Measurements from ENCODE around the gene DNAAF5.
"Not testable (repeated sequence)": the region's sequence is repeated elsewhere in the genome, so short reads cannot be mapped to it uniquely, and the experiment has no call there.

DNAAF5 gene

DNA sequence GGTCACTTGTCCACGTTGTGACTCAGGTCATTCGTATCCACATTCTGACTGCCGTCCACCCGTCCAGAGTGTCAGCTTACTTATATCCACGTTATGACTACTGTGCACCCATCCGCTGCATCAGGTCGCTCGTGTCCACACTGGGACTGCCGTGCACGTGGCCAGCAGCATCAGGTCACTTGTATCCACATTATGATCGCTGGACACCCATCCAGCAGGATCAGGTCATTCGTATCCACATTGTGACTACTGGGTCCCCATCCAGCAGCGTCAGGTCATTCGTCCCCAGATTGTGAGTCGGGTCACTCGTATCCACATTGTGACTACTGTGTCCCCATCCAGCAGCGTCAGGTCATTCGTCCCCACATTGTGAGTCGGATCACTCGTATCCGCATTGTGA is 58.5 kb downstream of the DNAAF5 start:
- no peak for DNase-seq

DNA sequence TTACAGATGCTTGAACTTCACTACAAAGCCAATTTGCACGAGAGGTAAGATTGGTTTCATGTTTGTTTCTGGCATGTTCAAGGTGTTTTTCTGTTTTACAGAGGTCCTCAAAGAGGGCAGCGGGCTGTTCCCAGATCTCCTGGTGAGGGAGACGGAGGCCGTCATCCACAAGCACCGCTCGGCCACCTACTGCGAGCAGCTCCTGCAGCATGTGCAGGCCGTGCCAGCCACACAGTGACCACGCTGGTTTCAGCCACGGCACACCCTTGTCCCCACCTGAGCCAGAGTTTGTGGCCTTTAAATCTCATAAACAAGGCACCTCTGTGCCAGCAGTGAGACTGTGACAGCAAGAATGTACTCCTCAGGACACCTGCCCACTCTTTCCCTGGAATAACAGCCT is 58.9 kb downstream of the DNAAF5 start:
- no peak for DNase-seq

DNA sequence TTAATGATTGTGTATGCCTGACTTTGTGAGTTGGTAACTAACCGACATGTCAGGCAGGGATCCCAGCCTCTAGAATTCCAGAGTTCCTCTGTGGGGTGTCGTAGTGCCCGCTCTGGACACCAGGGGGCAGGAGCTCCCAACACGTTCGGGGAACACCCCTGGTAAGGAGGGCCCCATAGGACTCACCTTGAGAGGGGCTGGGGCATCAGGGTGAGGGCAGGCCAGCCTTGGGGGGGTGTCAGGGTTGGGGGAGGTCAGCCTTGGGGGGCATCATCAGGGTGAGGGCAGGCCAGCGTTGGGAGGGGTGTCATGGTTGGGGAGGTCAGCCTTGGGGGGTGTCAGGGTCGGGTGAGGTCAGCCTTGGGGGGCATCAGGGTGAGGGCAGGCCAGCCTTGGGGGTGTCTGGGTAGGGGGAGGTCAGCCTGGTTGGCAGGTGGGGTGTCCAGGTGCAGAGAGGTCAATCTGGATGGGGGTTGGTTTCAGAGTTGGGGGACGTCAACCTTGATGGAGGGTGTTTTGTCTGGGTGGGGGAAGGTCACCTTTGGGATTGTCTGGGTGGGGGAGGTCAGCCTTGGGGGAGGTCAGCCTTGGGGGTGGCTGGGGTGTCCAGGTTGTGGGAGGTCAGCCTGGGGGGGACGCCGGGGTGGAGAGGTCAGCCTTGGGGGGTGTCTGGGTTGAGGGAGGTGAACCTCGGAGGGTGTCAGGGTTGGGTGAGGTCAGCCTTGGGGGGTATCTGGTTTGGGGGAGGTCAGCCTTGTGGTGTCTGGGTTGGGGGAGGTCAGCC is 60.2 kb downstream of the DNAAF5 start:
- peak; percentile 50 for DNase-seq

DNA sequence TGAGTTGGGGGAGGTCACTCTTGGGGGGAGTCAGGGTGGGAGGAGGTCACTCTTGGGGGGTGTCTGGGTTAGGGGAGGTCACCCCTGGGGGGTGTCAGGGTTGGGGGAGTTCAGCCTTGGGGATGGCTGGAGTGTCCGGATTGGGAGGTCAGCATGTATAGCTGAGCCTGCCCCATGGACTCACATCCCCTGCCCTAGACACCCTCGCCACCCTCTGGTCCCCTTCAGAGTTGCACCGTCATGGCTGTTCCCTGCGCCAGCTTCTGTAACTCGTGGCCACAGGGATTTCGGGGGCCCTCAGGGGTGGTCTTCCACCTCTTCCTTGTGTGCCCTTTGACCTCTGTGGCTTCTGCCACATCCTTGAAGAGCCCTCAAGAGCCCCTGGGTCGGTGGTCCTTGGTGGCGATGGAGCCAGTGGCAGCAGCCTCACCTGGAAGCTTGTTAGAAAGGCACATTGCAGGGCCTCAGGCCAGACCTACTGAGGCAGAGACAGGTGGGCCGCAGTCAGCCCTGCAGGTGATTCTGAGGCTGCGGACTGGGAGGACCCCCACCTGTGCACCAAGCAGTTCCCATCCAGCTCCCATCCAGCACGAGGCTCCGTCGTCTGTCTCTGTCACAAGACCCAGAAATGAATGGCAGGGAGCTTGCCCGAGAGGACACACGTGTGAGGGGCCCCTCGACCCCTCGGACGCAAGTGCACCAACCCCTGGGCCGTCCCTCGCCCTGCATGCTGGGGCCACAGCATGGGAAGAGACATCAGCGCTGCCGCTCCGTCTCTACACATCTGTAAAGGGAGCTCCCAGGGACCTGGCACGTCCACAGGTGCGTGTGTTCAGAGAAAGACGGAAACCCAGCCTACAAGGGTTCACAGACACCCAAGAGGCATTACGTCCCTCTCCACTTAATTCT is 61.1 kb downstream of the DNAAF5 start:
- DNase-seq, result no peak

- DNase-seq, result no peak
These were observed 65.0 kb downstream of the DNAAF5 start for GRCh38 chr7:791519-791918.

DNA sequence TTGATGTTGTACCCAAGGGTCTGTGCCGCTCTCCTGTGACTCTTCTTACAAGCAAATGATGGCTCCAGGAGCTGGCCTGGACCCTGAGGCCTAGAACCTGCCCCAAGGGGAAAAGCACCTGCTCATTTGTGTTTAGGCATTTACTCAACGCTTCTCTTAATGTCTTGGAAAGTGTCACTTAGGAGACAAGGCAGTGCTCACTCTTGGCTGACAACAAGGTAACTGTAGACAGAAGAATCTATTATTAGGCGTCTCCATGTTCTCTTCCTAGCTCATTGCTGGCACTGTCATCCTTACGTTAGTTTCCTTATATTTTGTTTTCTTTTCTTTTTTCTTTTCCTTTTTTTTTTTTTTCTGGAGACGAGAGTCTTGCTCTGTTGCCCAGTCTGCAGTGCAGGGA is 67.7 kb downstream of the DNAAF5 start:
- DNase-seq, result no peak

DNA sequence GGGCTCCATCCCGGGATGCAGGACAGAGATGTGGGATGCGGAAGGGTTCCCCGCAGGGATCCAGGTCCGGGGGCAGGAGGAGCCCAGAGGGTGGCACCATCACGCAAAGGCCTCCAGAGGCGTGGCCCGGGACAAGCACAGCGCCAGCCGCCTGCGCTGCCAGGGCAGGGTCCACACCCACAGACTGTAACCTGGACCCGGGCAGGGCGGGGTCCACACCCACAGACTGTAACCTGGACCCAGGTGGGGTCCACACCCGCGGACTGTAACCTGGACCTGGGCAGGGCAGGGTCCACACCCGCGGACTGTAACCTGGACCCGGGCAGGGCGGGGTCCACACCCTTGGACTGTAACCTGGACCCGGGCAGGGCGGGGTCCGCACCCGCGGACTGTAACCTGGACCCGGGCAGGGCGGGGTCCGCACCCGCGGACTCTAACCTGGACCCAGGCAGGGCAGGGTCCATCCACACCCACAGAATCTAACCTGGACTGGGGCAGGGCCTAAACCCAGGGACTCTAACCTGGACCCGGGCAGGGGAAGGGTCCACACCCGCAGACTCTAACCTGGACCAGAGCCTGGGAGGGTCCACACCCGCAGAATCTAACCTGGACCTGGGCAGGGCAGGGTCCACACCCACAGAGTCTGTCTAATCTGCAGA is 68.3 kb downstream of the DNAAF5 start:
- no peak for DNase-seq

- DNase-seq, result not testable (repeated sequence)
These were observed 70.1 kb downstream of the DNAAF5 start for GRCh38 chr7:796434-797169.

GRCh38 chr7:798921-799470 is 72.5 kb downstream of the DNAAF5 start:
- no peak for DNase-seq

DNA sequence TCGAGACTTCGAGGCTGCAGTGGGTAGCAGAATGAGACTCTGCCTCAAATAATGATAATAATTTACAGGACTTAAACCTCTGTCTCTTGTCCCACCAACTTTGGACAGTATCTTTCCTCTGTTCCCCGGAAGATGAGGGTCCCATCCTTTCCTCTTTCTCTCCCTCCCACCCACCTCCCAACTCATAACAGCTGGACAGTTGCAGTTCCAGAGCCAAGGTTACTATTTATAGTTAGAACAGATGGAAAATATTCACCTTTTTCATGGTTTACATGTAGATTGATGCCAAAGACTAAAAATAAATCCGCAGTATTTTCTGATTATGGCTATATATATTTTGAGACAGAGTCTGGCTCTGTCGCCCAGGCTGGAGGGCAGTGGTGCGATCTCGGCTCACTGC is 74.2 kb downstream of the DNAAF5 start:
- no peak for DNase-seq

DNA sequence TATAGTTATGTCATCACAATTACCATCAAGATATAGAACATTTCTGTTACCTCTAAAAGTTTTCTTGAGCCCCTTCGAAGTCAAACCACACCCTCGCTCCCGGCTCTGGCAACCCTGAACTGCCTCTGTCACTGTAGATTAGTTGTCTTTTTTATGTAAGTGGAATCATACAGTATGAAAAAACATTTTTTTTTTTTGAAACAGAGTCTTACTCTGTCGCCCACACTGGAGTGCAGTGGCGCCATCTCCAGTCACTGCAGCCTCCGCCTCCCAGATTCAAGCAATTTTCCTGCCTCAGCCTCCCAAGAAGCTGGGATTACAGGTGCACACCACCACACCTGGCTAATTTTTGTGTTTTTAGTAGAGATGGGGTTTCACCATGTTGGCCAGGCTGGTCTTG is 74.9 kb downstream of the DNAAF5 start:
- DNase-seq, result not testable (repeated sequence)

DNA sequence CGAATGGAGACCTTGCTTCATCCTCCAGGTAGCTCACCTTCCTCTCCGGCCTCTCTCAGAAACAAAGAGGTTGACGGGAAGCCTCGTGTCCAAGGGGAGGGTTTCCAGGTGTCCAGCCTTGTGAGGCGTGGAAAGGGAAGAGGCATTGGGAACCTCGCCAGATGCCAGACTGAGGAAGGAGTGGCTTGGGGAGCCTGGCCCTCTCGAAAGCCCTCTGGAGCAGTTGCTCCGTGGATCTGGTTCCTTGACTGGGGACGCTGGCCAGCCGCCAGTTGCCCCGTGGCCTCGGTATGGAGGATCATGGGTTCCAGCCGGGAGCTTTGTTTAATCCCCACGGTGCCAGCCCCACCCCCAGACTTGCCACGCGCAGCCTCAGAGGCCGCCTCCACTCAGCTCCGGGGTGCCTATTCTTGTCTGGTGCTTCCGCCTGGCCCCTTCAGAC is 75.5 kb downstream of the DNAAF5 start:
- DNase-seq, result no peak

GRCh38 chr7:802500-803242 is 76.2 kb downstream of the DNAAF5 start:
- DNase-seq, result no peak

DNA sequence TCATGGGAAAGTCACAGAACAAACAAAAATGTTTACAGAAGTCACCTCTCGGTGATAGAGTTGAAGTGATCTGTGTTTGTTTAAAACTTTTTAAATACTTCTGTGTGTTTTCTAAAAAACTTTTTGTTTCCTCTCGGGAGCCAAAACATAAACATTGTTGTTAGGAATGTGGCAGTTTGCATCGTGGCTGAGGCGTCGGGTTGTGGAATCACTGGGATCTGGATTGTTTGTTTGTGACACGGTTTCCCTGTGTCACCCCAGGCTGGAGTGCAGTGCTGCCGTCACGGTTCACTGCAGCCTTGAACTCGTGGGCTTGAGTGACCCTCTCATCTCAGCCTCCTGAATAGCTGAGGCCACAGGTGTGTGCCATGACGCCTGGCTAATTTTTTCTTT is 76.7 kb downstream of the DNAAF5 start:
- DNase-seq, result no peak

DNA sequence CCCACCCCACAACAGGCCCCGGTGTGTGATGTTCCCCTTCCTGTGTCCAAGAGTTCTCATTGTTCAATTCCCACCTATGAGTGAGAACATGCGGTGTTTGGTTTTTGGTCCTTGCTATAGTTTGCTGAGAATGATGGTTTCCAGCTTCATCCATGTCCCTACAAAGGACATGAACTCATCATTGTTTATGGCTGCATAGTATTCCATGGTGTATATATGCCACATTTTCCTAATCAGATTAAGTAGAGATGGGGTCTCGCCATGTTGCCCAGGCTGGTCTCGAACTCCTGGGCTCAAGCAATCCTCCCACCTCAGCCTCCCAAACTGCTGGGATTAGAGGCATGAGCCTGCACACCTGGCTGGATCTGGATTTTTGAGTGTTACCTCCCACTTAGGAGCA is 77.3 kb downstream of the DNAAF5 start:
- DNase-seq, result not testable (repeated sequence)

- DNase-seq, result no peak
These were observed 78.8 kb downstream of the DNAAF5 start for GRCh38 chr7:805261-805660.

DNA sequence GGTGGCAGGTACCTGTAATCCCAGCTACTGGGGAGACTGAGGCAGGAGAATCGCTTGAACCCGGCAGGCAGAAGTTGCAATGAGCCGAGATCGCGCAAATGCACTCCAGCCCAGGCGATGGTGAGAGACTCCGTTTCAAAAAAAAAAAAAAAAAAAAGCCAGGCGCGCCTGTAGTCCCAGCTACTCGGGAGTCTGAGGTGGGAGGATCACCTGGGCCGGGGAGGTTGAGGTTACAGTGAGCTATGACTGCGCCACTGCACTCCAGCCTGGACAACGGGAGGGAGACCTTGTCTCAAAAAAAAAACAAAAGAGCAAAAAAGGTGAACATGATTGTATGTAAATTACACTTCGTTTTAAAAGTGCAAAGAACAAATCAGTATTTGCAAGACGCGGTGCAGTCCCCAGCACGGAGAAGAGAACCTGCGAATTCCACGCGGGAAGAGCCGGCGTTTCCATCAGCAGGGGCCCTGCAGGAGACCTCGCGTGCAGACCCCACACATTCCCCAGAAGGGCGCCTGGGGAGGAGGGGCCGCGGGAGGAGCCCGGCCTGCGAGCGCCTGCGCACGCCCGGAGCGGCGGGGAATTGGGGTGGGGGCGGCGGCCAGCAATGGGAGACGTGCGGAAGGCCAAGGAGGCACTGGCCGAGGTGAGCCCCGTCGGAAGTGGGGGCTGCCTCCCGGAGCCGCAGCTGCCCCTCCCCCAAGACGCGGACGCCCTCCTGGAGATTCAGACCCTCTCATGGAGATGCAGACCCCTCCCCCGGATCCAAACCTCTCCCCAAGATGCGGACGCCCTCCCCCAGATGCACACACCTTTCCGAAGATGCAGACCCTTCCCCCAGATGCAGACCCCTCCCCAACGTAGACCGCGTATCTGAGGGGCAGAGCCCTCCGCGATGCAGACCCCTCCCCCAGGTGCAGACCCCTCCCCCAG is 89.1 kb downstream of the DNAAF5 start:
- no peak for DNase-seq

GRCh38 chr7:816300-816750 is 89.8 kb downstream of the DNAAF5 start:
- peak; percentile 95 for DNase-seq

DNA sequence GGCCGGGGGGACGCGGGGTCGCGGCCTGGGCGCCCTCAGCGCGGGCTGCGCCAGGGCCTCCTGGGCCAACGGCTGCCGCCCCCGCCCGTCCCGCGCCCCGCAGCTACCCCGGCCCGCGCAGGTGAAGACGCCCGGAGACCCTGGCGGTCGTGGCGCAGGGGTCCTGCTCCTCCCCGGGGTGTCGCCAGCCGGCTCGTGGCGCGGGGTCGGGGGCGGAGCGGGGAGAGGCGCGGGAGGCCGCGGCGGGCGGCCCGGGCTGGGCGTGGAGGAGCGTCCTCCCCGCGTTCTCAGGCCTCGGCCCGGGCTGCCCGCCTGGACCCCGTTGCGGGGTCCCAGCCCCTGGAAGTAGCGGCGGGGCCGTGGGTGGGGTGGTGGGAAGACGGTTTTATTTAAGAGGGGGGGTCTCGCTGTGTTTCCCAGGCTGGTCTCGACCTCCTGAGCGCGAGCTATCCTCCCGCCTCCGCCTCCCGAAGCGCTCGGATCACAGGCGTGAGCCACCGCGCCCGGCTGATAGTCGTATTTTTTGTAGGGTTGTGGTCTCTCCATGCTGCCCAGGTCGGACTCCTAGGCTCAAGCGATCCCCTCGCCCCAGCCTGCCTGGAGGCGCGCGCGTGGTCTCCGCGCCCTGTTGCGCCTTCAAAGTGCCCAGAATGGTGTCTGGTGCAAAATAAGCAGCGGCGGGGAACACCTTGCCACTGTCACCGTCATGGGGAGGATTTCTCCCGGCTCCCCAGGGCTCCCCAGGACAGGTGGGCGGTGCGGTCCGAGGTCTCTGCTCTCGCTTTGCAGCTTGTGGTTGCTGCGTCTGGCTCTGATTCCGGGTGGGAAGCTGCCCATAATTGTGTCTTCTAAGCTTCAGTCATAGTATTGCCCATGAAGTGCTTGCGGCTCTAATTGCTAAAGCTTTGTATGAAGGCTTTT is 90.5 kb downstream of the DNAAF5 start:
- DNase-seq, result peak; percentile 18
